GM18505 (cell line): ENCODE data around the gene SERGEF.

ENCODE experiments used
- ATAC-seq: cut with Tn5 transposase; IDR thresholded peaks from one replicate; pipeline ENCODE4 v1.9.1; 2021; ENCODE audit not compliant: unreplicated experiment
- POLR2A ChIP-seq: IDR thresholded peaks from 4 replicates; pipeline ENCODE4 v1.6.1; 2011; ENCODE audit warnings: borderline replicate concordance; ENCODE audit not compliant: insufficient read depth, insufficient read length; ENCODE audit errors: extremely low read depth

Gene SERGEF

DNA sequence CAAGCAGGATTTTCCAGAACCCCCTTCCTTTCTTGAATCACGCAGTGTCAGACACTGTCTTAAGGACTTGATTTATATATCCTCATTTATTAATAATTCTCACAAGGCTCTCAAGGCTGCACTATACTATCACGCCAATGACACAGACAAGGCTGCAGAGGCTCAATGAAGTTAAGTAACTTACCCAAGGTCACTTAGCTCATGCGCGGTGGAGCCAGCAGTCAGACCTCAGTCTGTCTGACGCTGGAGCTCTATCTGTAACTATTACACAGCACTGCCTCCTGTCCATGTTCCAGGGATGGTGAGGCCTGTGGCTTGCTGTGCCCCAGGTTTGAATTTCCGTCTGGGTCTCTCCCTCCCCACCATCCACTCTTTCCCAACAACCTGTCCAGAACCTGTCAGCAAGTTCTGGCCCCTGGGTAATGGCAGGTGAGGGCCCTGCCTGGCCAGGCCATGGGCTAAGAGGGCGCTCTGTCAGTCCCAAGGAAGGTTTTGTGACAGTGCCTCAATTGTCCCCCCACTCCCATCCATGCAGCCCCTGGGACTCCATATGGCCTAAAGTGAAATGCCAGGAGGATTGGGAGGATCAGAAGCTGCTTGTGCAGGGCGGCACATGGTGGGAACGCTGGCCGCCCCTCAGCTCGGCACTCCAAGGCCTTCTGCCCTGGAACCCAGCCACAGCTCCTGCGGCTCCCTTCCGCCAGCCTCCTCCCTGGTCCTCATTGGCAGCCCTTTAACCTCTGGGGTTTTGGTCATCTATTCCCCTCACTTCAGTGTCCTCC lies 269.6 kb downstream of the SERGEF start:
- TF ChIP-seq POLR2A: no peak
- ATAC-seq: no peak

DNA sequence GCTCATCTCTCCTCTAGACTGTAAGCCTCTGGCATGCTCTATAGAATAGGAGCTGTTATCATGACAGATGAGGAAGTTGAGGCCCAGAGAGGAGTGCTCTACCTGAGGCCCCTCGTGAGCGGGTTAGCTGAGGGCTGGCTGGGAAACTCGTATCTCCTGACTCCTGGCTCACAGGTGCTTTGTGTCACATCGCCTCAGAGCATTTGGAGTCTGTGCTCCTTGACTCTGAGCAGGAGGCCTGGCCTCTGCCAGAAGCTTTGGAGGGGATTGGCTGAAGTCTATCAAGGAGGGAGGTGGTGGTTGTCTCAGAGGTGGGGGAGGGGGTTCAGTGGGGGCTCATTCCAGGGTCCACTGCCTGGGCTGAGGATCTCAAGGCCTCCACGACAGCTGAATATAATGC lies 270.8 kb downstream of the SERGEF start:
- ATAC-seq: no peak
- TF ChIP-seq POLR2A: no peak

DNA sequence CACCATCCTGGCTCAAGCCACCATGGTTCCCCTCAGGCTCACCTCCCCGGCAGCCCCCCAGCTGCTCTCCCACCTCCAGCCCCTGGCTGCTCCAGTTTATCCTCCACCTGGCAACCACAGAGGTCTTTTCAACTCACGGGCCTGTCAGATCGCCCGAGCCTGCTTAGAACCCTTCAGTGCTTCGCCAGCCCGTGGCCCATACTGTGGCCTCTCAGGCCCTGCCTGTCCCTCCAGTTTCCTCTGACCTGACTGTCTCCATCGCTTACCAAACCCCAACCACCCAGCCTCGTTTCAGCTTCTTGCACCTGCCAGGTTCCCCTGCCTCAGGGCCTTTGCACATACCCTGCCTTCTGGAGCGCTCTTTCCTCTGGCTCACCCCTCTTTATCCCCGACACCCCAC lies 271.4 kb downstream of the SERGEF start:
- no peak for TF ChIP-seq POLR2A
- no peak for ATAC-seq

DNA sequence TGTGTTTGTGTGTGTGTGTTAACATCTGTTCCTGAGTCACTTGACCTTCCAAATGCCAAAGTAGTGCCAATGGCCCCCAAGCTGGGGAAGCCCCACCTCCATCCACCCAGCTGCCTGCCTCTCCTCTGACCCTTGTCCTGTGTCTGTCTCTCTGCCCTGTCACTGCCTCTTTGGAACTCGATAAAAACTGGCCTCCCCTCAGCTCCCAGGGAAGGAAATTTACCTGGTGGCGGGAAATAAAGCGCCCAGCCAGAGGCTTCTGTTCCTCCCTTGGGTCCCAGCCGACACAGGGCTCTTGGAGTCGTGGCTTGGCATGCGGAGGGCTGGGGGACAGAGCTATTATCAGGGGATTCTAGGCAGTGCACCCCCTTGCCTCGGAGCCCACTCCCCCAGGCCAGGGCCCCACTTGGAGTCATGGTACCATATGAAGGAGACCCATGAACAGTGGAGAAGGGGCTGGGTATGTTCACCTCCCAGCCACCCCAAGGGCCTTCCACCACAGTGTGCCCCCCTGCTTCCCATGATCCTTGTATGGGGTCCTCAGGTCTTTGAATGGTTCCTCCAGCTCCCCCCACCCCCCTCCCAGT lies 272.1 kb downstream of the SERGEF start:
- no peak for ATAC-seq
- TF ChIP-seq POLR2A: no peak

- no peak for ATAC-seq
- no peak for TF ChIP-seq POLR2A
These were observed 272.9 kb downstream of the SERGEF start for GRCh38 chr11:17739945-17740338.

DNA sequence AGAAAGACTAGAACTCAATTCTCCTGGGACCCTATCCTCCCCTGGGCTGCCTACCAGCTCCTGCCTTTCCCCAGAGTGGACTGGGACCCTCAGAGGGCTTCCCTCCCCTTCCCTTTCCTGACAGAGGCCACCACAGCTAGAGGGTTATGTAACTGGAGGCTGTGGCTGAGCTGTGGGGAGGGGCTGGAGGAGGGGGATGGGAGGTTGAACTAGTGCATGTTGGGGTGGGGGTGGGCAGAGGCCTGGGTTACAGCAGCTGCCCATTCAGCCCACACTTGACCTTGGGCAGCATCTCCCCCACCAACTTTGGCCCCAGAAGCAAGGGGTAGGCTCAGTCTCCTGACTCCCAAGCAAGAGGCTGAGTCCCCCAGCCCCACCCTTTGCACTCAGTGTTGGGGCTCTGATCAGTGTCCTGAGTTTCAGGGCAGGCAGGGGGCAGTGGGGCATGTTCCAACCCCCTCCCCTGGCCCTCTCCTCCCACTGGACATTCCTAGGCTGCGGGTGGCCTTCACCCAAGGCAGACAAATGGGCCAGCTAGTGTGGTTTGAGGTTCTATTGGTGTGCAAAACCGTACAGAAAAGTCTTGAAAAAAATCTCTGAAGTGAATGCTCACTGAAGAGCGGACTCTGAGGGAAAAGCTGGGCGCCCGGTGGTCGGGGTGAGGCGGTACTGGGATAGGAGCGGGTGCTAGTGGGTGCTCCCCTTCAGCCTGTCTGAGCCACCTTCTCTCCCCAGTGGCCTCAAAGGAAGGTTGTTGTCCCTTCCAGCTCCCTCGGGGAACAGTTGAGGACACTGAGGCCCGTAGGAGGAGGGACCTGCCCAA lies 274.5 kb downstream of the SERGEF start:
- ATAC-seq: no peak
- no peak for TF ChIP-seq POLR2A
